SH-SY5Y (cell line): Measurements from ENCODE around the gene TMED6.

Experiments used
- GATA2 ChIP-seq: IDR thresholded peaks from 2 replicates; pipeline ENCODE4 v1.6.1; 2011; ENCODE audit warnings: mild to moderate bottlenecking, low read depth, low read length
- GATA3 ChIP-seq: IDR thresholded peaks from 2 replicates; pipeline ENCODE4 v1.6.1; 2011; ENCODE audit warnings: low read depth, mild to moderate bottlenecking, low read length, moderate library complexity

TMED6 gene

DNA sequence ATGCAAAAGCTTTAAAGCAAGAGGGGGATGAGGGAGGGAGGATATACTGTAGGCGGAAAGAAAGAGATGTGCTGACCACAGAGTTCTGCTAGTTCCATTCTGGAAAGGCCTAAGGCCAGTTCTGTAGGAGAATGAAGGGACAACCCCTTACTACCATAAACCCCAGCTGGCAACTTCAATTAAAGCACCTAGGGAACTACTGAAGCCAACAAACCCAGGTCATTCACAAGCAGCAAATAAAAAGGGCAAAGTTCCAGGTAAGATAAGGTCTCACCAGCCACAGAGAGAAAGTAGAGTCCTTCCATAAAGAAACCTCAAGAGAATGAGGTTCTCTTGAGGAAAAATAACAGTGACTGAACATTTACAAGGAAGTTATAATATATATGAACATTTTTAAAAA lies 21.4 kb upstream of the TMED6 start:
- no peak for TF ChIP-seq GATA3

DNA sequence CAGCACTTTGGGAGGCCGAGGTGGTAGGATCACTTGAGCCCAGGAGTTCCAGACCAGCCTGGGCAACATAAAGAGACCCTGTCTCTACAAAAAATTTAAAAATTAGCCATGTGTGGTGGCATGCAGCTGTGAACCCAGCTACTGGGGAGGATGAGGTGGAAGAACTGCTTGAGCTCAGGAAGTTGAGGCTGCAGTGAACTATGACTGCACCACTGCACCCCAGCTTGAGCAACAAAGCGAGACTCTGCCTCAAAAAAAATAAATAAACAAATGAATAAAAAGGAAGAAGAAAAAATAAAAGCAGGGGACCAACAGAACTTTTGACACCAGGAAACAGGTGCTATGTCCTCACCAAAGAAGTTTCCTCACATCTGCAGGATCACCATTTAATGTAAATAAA lies 20.0 kb upstream of the TMED6 start:
- TF ChIP-seq GATA3 (no peak), GATA2 (no peak)

DNA sequence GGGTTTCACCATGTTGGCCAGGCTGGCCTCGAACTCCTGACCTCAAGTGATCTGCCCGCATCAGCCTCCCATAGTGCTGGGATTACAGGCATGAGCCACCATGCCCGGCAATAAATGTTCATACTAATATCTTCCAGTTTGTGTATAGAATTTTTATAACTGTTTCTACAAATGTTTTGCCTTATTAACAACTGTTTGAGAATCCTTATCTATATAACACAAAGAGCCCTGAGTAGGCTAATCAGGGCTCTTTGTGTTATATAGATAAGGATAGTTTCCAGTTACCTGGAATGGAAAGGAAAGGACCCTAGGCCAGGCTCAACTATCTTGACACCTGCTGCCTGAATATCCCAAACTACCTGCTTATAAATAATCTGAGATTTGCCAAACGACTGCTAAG lies 17.3 kb upstream of the TMED6 start:
- TF ChIP-seq GATA2: no peak
- TF ChIP-seq GATA3: no peak

- TF ChIP-seq GATA2 (no peak), GATA3 (no peak)
Measured at GRCh38 chr16:69367980-69368379, 16.4 kb upstream of the TMED6 start.

DNA sequence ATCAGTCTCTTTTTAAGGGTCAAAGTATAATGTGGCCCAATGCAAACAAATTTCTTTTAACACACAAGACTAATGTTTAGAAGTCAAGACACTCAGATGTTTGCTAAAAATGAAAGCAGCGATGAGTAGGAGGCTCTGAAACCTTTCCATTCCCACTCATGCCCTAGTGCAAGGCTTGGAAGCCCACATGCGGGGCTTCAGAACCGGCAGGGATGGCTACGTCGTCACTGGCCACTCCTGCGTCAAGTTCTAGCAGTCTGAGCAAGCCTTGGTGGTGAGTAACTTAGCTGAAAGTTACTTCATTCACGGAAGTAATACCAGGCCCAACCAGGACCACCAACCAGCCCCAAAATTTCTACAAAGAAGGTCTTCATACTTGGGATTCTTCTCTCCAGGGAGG lies 14.8 kb upstream of the TMED6 start:
- no peak for TF ChIP-seq GATA2
- no peak for TF ChIP-seq GATA3

GRCh38 chr16:69365901-69366300 lies 14.3 kb upstream of the TMED6 start:
- TF ChIP-seq GATA2 (no peak), GATA3 (no peak)

GRCh38 chr16:69364088-69364487 lies 12.5 kb upstream of the TMED6 start:
- TF ChIP-seq GATA3 (no peak), GATA2 (no peak)

DNA sequence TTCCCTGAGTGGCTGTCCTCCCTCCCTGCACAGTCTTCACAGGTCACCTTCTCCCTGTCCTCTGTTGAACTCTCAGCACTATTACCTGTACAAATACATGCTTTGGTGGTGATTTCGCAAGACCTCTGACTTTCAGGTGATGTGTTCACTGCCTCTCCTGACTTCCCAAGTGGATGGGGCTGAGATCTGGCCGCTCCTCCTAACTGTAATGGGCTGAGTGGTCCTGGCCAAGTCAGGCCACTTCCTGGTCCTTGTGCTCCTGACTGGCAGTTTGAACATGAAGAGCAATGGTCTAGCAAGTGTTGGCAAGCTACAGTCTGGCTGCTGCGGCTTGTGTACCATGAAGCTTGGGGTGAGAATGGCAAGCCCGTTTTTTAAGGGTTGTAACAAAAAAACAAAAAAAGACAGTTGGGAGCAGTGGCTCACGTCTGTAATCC lies 11.7 kb upstream of the TMED6 start:
- TF ChIP-seq GATA2 (no peak), GATA3 (no peak)

- TF ChIP-seq GATA2 (no peak), GATA3 (no peak)
Measured at GRCh38 chr16:69350536-69351133, 951 bp downstream of the TMED6 start.

DNA sequence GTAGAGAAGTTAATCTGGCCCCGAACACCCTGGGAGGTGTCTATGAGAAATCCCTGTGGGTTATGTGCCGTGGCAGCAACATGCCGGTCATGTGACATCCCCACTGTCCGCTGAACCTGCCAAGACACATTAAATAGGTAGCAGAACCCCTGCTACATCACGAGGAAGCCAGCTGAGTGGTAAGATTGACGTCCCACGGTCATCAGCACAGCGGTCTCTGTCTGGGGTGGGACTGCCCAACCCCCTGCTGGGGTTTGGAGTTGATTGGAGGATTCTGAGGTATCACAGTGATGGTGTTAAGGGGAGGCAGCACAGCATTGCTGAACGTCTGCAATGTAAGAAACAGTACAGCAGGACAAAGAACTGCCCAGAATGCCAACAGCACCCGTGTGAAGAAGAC lies 2.0 kb downstream of the TMED6 start:
- TF ChIP-seq GATA3 (no peak), GATA2 (no peak)

- TF ChIP-seq GATA3: no peak
- TF ChIP-seq GATA2: no peak
Measured at GRCh38 chr16:69348222-69348621, 3.4 kb downstream of the TMED6 start.

GRCh38 chr16:69346683-69347082 lies 4.9 kb downstream of the TMED6 start:
- no peak for TF ChIP-seq GATA2
- TF ChIP-seq GATA3: no peak

DNA sequence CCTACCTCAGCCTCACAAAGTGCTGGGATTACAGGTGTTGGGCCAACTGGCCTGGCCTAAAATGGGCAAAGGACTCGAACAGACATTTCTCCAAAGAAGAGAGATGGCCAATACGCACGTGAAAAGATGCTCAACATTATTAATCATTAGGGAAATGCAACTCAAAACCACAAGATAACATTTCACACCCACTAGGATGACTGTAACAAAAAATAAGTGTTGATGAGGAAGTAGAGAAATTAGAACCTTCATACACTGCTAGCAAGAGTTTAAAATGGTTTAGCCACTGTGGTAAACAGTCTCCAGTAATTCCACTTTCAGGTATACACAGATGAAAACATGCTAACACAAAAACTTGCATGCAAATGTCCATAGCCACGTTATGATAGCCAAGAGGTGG lies 5.7 kb downstream of the TMED6 start:
- TF ChIP-seq GATA3 (no peak), GATA2 (no peak)

- TF ChIP-seq GATA3: no peak
- no peak for TF ChIP-seq GATA2
Measured at GRCh38 chr16:69344171-69344570, 7.4 kb downstream of the TMED6 start.

GRCh38 chr16:69340095-69340644 lies 11.4 kb downstream of the TMED6 start:
- TF ChIP-seq GATA2: no peak
- TF ChIP-seq GATA3: no peak
